ENCODE data around the gene ITPR1. TPM values are rescaled to one million over a fixed set of nuclear protein-coding genes. Genes with fewer than 3 reads are reported as not detected.

Gene ITPR1
- polyA plus RNA-seq, 1 of the 3 experiments (the other 2 are of a cell fraction), result 5.9 TPM

GRCh38 chr3:4509043-4509442 is 15.9 kb downstream of the ITPR1 start:
- Histone ChIP-seq H3K4me2 (no peak overlapping the region), H3K79me2 (ENCODE audit: insufficient read depth) (no peaks in the 10 kb centered on the region), H3K4me1 (ENCODE audit: control insufficient read depth in 1 of 2, insufficient read depth in 2 of 2, low read depth in 1 of 2, low read length in 1 of 2) (peaks cover 9 to 64% of the 10 kb centered on the region in 2 experiments; a peak in 2 of 4 replicates), H3K4me3 (ENCODE audit: low read depth in 2 of 2, low read length in 1 of 2) (no peak overlapping the region), H3K36me3 (replicated peaks in 1 of 2; ENCODE audit: control insufficient read depth in 1 of 2, insufficient read depth in 2 of 2, low read length in 1 of 2) (no peaks in the 10 kb centered on the region), H3K27ac (ENCODE audit: low read depth in 2 of 2, low read length in 1 of 2) (no peak overlapping the region), H3K9me2 (no peaks in the 10 kb centered on the region), H3K27me3 (ENCODE audit: insufficient read depth) (no peaks in the 10 kb centered on the region), H3F3A (replicated peaks; ENCODE audit: insufficient read depth) (no peaks in the 10 kb centered on the region), H2AFZ (ENCODE audit: low read depth) (no peak overlapping the region), H3K9me3 (no peaks in the 10 kb centered on the region), H3K9ac (no peak overlapping the region), H4K20me1 (ENCODE audit: insufficient read depth) (no peaks in the 10 kb centered on the region)
- no peak for DNase-seq
- ChIA-PET CTCF (interaction anchor here (2.1 to 3.0 kb wide), 2 partner anchors 11 to 158 kb away, joined by 6 to 11 read pairs; no protein-coding TSS in a partner anchor), POLR2A (no interaction called here)
- TF ChIP-seq FOSL2 (IDR thresholded peaks at IDR 0.05; ENCODE audit: borderline replicate concordance, low read depth) (no peak), FOXJ3 (CRISPR knock-in tag; IDR thresholded peaks at IDR 0.05) (no peak), TEAD4 (IDR thresholded peaks at IDR 0.05; ENCODE audit: borderline replicate concordance, insufficient read depth) (no peak), USF1 (IDR thresholded peaks at IDR 0.05; ENCODE audit: borderline replicate concordance, low read depth) (no peak), MEF2A (IDR thresholded peaks at IDR 0.05; ENCODE audit: borderline replicate concordance, low read depth) (no peak), FOXM1 (IDR thresholded peaks at IDR 0.05; ENCODE audit: low read depth) (no peak), RAD21 (IDR thresholded peaks at IDR 0.05; ENCODE audit: low read length) (no peak), MXI1 (IDR thresholded peaks at IDR 0.05; ENCODE audit: low read depth, low read length) (no peak), JUND (IDR thresholded peaks at IDR 0.05) (no peak), NFIC (IDR thresholded peaks at IDR 0.05; ENCODE audit: borderline replicate concordance) (no peak)

- Histone ChIP-seq H2AFZ (ENCODE audit: low read depth) (no peak overlapping the region), H3K4me1 (ENCODE audit: control insufficient read depth in 1 of 2, insufficient read depth in 2 of 2, low read depth in 1 of 2, low read length in 1 of 2) (peaks cover 5 to 62% of the 10 kb centered on the region in 2 experiments; a peak in 2 of 4 replicates), H3K4me3 (ENCODE audit: low read depth in 2 of 2, low read length in 1 of 2) (no peak overlapping the region), H3K27ac (ENCODE audit: low read depth in 2 of 2, low read length in 1 of 2) (no peak overlapping the region), H3K9me3 (no peaks in the 10 kb centered on the region), H4K20me1 (ENCODE audit: insufficient read depth) (no peaks in the 10 kb centered on the region), H3K27me3 (ENCODE audit: insufficient read depth) (no peaks in the 10 kb centered on the region), H3K4me2 (no peak overlapping the region), H3K9me2 (no peaks in the 10 kb centered on the region), H3K36me3 (replicated peaks in 1 of 2; ENCODE audit: control insufficient read depth in 1 of 2, insufficient read depth in 2 of 2, low read length in 1 of 2) (no peaks in the 10 kb centered on the region), H3K9ac (no peak overlapping the region), H3K79me2 (ENCODE audit: insufficient read depth) (no peaks in the 10 kb centered on the region), H3F3A (replicated peaks; ENCODE audit: insufficient read depth) (no peaks in the 10 kb centered on the region)
- 87% methylated on average over 5 of the region's 5 CpGs for WGBS (ENCODE audit: low lambda C conversion rate)
- no peak for DNase-seq
- POLR2A ChIA-PET, result no interaction called here
- no peak for TF ChIP-seq RCOR1 (IDR thresholded peaks at IDR 0.05; ENCODE audit: low read length)
- no peak for TF ChIP-seq SIN3A (IDR thresholded peaks at IDR 0.05; ENCODE audit: borderline replicate concordance, low read depth, low read length)
- no peak for TF ChIP-seq FOXM1 (IDR thresholded peaks at IDR 0.05; ENCODE audit: low read depth)
- no peak for TF ChIP-seq RFX5 (IDR thresholded peaks at IDR 0.05; ENCODE audit: low read length)
- no peak for TF ChIP-seq CHD2 (IDR thresholded peaks at IDR 0.05; ENCODE audit: low read length, partially characterized antibody)
- no peak for TF ChIP-seq GATA2 (CRISPR knock-in tag; IDR thresholded peaks at IDR 0.05)
- no peak for TF ChIP-seq GABPA (IDR thresholded peaks at IDR 0.05; ENCODE audit: low read depth)
- TF ChIP-seq JUND (IDR thresholded peaks at IDR 0.05), result no peak
- TF ChIP-seq MAX (IDR thresholded peaks at IDR 0.05; ENCODE audit: low read depth), result no peak
- TF ChIP-seq EZH2phosphoT487 (IDR thresholded peaks at IDR 0.05; ENCODE audit: borderline replicate concordance, low read depth), result no peak
- CTCF ChIA-PET, result interaction anchor here (0.6 to 1.8 kb wide), 3 partner anchors 123 to 470 kb away, joined by 3 to 7 read pairs (median 4); no protein-coding TSS in a partner anchor
These were observed 17.0 kb downstream of the ITPR1 start for GRCh38 chr3:4509983-4510755.

All from SK-N-SH (cell line).